SIG-M5 (cell line): ENCODE data around the gene CWC25.
"Not testable (repeated sequence)": the region's sequence is repeated elsewhere in the genome, so short reads cannot be mapped to it uniquely, and the experiment has no call there.

Source experiments
- DNase-seq: peaks from one replicate; lab custom pipeline; 2025; lab: John Stamatoyannopoulos, UW

The CWC25 gene

GRCh38 chr17:38852771-38853291 is 27.7 kb upstream of the CWC25 start:
- no peak for DNase-seq

DNA sequence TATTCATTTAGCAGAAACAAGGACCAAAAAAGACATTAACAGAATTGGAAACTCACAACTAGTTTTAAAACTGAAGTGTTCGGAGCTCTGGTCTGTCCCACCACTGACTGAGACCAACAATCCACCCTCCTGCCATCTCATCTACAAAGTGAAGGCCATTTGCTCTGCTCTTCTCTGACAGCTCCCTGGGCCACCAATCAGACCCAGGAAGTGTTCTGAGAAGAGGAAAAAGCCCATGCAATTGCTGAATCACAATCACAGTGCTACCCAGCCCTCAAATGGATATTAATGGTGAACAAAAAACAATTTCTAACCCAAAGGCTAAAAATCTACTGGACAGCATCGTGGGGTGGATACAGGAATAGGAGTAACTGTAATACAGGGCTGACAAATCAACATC is 26.3 kb upstream of the CWC25 start:
- DNase-seq: no peak

DNA sequence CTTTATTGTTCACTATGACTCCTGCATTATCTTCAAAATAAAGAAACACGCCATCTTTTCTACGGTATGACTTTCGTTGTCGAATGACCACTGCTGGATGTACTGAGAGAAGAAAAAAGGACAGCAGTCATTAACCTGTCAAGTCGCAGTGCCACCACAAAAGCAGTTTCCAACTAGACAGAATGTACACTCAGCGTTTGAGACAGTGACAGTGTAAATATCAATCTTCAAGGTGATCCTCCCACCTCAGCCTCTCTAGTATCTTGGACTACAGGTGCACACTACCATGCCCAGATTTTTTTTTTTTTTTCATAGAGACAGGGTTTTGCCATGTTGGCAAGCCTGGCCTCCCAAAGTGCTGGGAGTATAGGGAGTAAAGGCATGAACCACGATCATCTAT is 25.3 kb upstream of the CWC25 start:
- DNase-seq: no peak

- DNase-seq: no peak
Observed at GRCh38 chr17:38848939-38849605, 24.0 kb upstream of the CWC25 start.

DNA sequence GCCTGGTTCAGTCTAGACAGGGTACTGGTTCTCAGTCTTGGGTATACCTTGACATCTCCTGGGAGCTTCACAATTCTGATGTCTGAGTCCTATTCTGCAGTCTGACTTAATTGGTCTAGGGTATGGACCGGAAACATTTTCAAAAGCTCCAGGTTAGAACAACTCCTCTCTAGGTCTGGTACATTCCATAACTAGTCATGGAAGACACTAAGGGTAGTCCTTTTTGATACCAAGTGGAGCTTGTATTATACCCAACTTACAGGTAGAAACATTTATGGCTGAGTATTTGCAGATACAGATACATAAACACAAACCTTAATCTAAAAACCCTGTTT is 23.4 kb upstream of the CWC25 start:
- no peak for DNase-seq

- DNase-seq: no peak
Observed at GRCh38 chr17:38844261-38844757, 19.2 kb upstream of the CWC25 start.

DNA sequence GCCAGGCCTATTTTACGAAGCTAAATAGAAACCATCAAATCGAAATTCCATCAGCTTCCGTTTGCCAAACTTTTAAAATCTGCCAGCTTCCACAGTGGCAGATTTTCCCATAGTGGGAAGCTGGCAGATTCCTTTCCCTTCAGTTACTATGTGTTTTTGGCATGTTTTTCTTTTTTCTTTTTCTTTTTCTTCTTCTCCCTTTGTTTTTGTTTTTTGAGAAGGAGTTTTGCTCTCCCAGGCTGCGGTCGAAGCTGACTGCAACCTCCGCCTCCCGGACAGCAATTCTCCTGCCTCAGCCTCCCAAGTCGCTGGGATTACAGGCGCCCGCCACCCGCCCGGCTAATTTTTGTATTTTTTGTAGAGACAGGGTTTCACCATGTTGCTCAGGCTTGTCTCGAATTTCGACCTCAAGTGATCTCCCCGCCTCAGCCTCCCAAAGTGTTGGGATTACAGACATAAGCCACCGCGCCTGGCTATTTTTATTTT is 684 bp upstream of the CWC25 start:
- no peak for DNase-seq

- DNase-seq: no peak
Observed at GRCh38 chr17:38815576-38816193, 9.4 kb downstream of the CWC25 start.

- DNase-seq: no peak
Observed at GRCh38 chr17:38809828-38810227, 15.3 kb downstream of the CWC25 start.

- no peak for DNase-seq
Observed at GRCh38 chr17:38800237-38800760, 24.8 kb downstream of the CWC25 start.

GRCh38 chr17:38799501-38800236 is 25.5 kb downstream of the CWC25 start, which contains the start of gene PIP4K2B:
Gene PIP4K2B (minus strand): TSS chr17:38799556. CDS start chr17:38799424, 132 bp downstream.
- peak; percentile 83 for DNase-seq

DNA sequence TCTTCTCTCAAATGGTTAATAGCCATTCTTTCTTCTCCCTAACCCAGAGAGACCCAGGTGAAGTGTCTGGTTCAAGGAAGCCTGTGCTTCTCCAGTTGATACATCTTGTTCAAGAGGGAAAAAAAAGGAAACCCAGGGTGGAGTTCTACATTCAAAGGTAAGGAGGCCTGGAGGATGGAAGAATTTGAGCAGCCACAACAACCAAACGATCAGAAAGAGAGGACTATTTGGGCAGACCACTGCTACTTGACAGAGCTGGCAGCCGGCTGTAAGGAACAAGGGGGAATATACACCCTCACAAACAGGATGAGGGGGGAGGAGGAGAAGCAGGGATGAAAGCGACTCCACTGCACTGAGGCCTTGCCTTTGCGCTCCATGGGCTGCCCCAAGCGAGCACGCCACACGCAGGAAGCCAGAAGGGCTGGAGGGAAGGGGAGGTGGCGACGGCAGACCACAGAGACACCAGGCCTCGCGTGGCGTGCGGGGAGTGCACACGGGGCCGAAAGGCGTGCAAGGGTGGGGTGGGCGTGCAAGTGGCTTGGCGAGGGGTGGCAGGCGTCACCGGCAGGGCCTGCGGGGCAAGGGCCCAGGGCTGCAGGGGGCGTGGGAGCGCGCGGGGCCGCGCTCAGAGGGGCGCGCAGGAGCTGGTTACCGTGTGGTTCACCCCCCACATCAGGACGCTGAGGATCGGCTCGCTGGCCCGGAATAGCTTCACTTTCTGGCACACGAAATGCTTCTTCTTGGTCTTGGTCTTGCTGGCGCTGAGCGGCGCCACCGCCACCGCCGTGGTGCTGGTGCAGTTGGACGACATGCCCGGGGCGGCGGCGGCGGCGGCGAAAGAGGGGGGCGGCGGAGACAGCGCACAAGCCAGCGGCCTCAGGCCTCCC is 26.3 kb downstream of the CWC25 start:
- DNase-seq: no peak

GRCh38 chr17:38797828-38798227 is 27.3 kb downstream of the CWC25 start:
- no peak for DNase-seq

DNA sequence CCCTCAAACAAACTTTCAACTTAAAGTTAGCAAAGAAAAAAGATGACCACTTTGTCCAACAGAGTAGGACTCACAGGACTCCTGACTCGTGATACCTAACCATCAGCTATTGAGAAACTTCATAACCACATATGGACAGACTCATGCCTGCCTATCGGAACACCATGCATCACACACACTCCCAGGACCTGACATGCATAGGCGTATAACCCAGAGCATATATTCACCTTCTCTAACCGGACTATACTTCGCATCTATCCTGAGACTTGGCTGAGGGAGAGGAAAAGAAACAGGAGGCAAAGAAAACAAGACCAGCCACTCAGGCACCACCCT is 28.0 kb downstream of the CWC25 start:
- no peak for DNase-seq

- DNase-seq: no peak
Observed at GRCh38 chr17:38796451-38797157, 28.5 kb downstream of the CWC25 start.

- DNase-seq: no peak
Observed at GRCh38 chr17:38794221-38794620, 30.9 kb downstream of the CWC25 start.

GRCh38 chr17:38791162-38791561 is 34.0 kb downstream of the CWC25 start:
- no peak for DNase-seq

DNA sequence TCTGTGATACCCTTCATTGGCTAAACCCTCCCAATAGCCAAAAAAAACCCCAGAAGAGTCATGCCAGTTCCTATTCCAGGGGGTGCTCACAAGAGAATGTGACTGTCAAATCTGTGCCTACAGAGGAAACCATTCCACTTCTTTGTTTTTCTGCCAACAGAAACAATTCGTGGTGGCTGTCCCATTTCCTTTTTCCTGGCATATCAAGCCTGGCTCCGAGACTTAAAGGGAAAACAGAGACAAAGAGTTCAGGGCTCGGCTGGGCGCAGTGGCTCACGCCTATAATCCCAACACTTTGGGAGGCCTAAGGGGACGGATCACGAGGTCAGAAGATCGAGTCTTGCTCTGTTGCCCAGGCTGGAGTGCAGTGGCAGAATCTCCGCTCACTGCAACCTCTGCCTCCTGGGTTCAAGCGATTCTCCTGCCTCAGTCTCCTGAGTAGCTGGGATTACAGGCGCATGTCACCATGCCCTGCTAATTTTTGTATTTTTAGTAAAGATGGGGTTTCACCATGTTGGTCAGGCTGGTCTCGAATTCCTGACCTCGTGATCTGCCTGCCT is 34.9 kb downstream of the CWC25 start:
- DNase-seq: not testable (repeated sequence)

- no peak for DNase-seq
Observed at GRCh38 chr17:38789185-38789584, 35.9 kb downstream of the CWC25 start.

GRCh38 chr17:38787999-38788398 is 37.1 kb downstream of the CWC25 start:
- DNase-seq: not testable (repeated sequence)

DNA sequence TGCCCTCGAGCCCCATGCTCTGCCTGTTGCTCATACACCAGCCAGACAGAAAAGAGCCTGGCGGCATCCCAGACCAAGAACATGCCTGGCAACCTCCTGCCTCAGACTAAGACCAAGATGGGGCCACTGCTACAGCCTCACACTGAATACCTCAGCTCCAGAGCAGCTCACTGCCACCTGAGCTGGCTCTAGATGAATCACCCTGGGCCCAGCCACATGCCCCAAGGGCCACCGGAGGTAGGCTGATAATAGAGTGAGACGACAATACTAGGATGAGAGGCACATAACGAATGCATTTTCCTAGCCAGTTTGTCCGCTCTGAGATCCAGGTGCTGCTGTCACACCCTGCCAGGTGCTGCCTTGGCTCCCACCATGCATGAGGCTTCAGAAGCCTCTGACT is 38.7 kb downstream of the CWC25 start:
- no peak for DNase-seq
